ENCODE results near the gene RAB13. TPM values are rescaled to one million over a fixed set of nuclear protein-coding genes. Genes with fewer than 3 reads are reported as not detected.

RAB13 gene
- total RNA-seq, 1 experiment from 2014 or later, result 122 TPM

DNA sequence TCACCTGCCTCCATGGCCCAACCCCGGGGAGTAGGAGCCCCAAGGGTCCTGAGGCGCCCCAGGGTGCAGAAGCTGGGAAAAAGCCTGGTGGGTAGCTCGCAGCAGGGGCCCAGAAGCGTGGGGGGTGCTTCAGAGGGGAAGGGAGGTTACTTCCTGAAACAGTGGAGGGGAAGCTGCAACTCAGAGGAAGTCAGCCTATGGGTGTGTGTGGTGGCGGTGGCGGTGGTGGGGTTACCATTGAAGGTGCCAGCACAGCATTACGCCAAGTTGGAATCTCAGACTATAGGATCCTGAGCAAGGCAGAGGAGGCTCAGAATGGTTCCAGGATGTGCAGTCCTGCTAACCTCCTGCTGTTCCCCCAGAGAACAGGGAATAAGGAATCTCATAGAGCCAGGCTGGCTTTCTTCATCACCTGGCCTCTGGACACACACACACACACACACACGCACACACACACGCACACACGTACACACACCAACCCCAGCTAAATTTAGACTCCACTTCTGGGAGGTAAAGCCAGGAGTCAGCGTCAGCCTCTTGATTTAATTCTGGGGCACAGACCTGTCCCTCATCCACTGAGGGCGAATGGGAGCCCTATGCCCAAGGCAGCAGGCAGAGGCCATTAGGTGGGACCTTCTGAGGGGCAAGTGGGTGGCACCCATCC, 40.9 kb downstream of the RAB13 start:
- H3K4me1 Mint-ChIP-seq, result peaks cover 10 to 17% of the 10 kb centered on the region in 2 experiments
- Histone ChIP-seq H2AK5ac (ENCODE audit: insufficient read length, low read length) (no peak overlapping the region), H3K56ac (ENCODE audit: insufficient read length, low read depth, low read length) (no peak overlapping the region), H3T11ph (ENCODE audit: low read length) (no peak overlapping the region), H3K27me3 (ENCODE audit: insufficient read depth, low read length) (no peaks in the 10 kb centered on the region), H3K9me3 (ENCODE audit: control insufficient read depth, low read depth, low read length) (no peaks in the 10 kb centered on the region), H4K8ac (replicated peaks; ENCODE audit: insufficient read length, low read depth, low read length) (no peak overlapping the region), H3K18ac (ENCODE audit: insufficient read length, low read depth, low read length) (no peak overlapping the region), H3K79me1 (ENCODE audit: insufficient read depth, low read depth, low read length, poor library complexity, severe bottlenecking) (peaks cover 3% of the 10 kb centered on the region), H4K20me1 (ENCODE audit: control insufficient read depth, insufficient read depth, insufficient read length) (no peaks in the 10 kb centered on the region), H3K4ac (ENCODE audit: low read depth, low read length) (no peak overlapping the region), H3K4me1 (ENCODE audit: insufficient read depth, low read length) (no peaks in the 10 kb centered on the region; the same call in 1 of the 2 replicates), H3K27ac (ENCODE audit: insufficient read length, low read depth, low read length) (no peak overlapping the region), H3K14ac (ENCODE audit: insufficient read depth, low read length) (no peak overlapping the region), H2BK20ac (ENCODE audit: low read depth, low read length, poor library complexity, severe bottlenecking) (no peak overlapping the region), H3K9ac (ENCODE audit: extremely low read depth, insufficient read length, low read length) (peak overlapping the region; percentile 61), H2BK120ac (ENCODE audit: low read depth, low read length, poor library complexity, severe bottlenecking) (no peak overlapping the region), H2BK15ac (ENCODE audit: low read depth, low read length) (no peak overlapping the region), H2BK5ac (ENCODE audit: insufficient read length, low read length) (no peak overlapping the region), H2BK12ac (ENCODE audit: insufficient read length, low read depth, low read length) (no peak overlapping the region), H3K23me2 (ENCODE audit: insufficient read length, low read depth, low read length, poor library complexity, severe bottlenecking) (peaks cover 5% of the 10 kb centered on the region), H3K79me2 (ENCODE audit: insufficient read depth, low read length) (no peaks in the 10 kb centered on the region), H3K23ac (ENCODE audit: insufficient read length, low read depth, low read length) (no peak overlapping the region), H3K4me2 (ENCODE audit: insufficient read depth, insufficient read length, low read length) (peak overlapping the region; percentile 52), H4K5ac (ENCODE audit: insufficient read length, low read depth, low read length) (no peak overlapping the region), H4K91ac (ENCODE audit: insufficient read length, low read depth, low read length) (no peak overlapping the region), H2AFZ (ENCODE audit: low read length) (no peak overlapping the region)
- H3K4me3 Mint-ChIP-seq, result peak overlapping the region; percentile 82 to 93
- H3K27me3 Mint-ChIP-seq (ENCODE audit: low read depth), result no peaks in the 10 kb centered on the region
- TF ChIP-seq, protein P1, sequence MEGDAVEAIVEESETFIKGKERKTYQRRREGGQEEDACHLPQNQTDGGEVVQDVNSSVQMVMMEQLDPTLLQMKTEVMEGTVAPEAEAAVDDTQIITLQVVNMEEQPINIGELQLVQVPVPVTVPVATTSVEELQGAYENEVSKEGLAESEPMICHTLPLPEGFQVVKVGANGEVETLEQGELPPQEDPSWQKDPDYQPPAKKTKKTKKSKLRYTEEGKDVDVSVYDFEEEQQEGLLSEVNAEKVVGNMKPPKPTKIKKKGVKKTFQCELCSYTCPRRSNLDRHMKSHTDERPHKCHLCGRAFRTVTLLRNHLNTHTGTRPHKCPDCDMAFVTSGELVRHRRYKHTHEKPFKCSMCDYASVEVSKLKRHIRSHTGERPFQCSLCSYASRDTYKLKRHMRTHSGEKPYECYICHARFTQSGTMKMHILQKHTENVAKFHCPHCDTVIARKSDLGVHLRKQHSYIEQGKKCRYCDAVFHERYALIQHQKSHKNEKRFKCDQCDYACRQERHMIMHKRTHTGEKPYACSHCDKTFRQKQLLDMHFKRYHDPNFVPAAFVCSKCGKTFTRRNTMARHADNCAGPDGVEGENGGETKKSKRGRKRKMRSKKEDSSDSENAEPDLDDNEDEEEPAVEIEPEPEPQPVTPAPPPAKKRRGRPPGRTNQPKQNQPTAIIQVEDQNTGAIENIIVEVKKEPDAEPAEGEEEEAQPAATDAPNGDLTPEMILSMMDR (conservative IDR thresholded peaks at IDR 0.05), result no peak
- WGBS (ENCODE audit: extremely low coverage, insufficient read length, low lambda C conversion rate), result no CpG with 5 or more reads among the region's 12 CpGs
- H3K36me3 Mint-ChIP-seq (ENCODE audit: insufficient read depth in 1 of 3, low read depth in 3 of 3), result peaks cover 11 to 55% (median 37%) of the 10 kb centered on the region in 3 experiments
- H3K27ac Mint-ChIP-seq, result peak overlapping the region in 1 of 3 experiments; percentile 83; a peak in 4 of 7 replicates
- no peak for DNase-seq
- no peaks in the 10 kb centered on the region for H3K9me3 Mint-ChIP-seq

All from H9 (cell line).